Measurements from ENCODE around the gene SHB. TPM values are rescaled to one million over a fixed set of nuclear protein-coding genes. Genes with fewer than 3 reads are reported as not detected.

The SHB gene
- total RNA-seq, 1 experiment from 2014 or later = 28.7 TPM

DNA sequence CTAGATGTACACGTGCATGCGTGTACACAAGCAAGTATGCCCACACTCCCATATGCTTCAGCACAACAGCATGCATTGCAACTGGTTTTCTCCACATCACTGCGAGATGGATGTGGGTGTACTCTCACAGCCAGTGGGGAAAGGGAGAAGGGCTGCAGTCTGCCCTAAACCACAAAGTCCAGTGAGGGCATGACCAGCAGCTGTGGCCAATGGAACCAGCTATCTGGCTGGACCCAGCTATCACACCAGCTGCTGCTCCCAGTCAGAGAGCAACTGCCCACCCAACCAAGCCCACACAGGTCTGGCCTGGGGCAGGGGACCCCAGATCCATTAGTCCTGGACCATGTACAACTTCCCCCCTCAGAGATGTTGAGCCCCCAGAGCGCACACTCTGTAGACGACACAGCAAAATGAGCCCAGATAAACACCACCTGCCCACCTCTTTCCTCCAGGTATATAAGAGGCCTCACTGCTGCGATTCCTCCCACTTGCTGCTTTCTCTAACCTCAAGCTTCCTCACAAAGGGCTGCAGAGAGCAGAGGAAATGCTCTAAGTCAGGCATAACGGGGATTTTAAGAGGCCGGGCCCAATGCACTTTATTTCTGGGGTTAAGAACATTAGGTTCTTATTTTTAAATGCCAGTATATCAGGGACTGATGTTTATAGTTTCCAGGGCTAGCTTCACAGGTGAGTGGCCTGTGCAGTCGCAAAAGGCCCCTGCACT lies 39.0 kb downstream of the SHB start (continued):
- TF ChIP-seq, protein P1, sequence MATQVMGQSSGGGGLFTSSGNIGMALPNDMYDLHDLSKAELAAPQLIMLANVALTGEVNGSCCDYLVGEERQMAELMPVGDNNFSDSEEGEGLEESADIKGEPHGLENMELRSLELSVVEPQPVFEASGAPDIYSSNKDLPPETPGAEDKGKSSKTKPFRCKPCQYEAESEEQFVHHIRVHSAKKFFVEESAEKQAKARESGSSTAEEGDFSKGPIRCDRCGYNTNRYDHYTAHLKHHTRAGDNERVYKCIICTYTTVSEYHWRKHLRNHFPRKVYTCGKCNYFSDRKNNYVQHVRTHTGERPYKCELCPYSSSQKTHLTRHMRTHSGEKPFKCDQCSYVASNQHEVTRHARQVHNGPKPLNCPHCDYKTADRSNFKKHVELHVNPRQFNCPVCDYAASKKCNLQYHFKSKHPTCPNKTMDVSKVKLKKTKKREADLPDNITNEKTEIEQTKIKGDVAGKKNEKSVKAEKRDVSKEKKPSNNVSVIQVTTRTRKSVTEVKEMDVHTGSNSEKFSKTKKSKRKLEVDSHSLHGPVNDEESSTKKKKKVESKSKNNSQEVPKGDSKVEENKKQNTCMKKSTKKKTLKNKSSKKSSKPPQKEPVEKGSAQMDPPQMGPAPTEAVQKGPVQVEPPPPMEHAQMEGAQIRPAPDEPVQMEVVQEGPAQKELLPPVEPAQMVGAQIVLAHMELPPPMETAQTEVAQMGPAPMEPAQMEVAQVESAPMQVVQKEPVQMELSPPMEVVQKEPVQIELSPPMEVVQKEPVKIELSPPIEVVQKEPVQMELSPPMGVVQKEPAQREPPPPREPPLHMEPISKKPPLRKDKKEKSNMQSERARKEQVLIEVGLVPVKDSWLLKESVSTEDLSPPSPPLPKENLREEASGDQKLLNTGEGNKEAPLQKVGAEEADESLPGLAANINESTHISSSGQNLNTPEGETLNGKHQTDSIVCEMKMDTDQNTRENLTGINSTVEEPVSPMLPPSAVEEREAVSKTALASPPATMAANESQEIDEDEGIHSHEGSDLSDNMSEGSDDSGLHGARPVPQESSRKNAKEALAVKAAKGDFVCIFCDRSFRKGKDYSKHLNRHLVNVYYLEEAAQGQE (IDR thresholded peaks at IDR 0.05; ENCODE audit: low read depth) = no peak
- TF ChIP-seq, protein P2, sequence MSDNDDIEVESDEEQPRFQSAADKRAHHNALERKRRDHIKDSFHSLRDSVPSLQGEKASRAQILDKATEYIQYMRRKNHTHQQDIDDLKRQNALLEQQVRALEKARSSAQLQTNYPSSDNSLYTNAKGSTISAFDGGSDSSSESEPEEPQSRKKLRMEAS (IDR thresholded peaks at IDR 0.05) = no peak
- TF ChIP-seq, protein P3, sequence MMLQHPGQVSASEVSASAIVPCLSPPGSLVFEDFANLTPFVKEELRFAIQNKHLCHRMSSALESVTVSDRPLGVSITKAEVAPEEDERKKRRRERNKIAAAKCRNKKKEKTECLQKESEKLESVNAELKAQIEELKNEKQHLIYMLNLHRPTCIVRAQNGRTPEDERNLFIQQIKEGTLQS (IDR thresholded peaks at IDR 0.05) = no peak
- TF ChIP-seq RAD21 (IDR thresholded peaks at IDR 0.05; ENCODE audit: low read depth) = no peak

DNA sequence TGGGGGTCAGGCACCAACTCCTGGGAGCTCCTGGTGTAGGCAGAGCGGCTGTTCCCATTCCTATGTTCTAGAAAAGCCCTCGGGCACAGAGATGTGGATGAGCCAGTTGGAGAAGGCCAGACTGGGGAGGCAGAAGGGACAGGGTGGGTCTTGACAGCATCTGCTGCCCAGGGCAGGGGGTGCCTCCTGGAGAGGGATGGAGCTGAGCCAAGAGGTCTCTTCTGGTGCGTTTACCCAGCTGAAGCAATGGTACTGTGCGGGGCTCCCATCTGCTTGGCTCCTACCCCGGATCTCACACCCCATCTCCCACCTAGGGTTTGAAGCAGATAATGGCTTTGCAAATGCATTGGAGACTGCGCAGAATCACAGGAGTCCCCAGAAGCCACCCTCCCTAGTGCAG lies 41.3 kb downstream of the SHB start:
- ChIA-PET RAD21 (ENCODE audit: low non-redundant PET in 1 of 2, low total read pairs in 2 of 2, uncharacterized antibody in 2 of 2, unreplicated experiment in 2 of 2) (no interaction called here), POLR2A (no interaction called here), CTCF (interaction anchor here (0.6 kb wide), 2 partner anchors 59 to 546 kb away, joined by 3 to 4 read pairs; no protein-coding TSS in a partner anchor)
- 0 out of 2 replicates have a peak, but pooled peaks cover 2% of the 10 kb centered on the region for H4K20me1 ChIP-seq (ENCODE audit: insufficient read depth)
- 0 out of 2 replicates have a peak overlapping the region, but pooled peaks have one; percentile 51 for H3K9ac ChIP-seq (ENCODE audit: low read length)
- peak overlapping the region; percentile 71 for H3K4me2 ChIP-seq (ENCODE audit: low read length)
- peaks cover 67 to 77% of the 10 kb centered on the region in 2 experiments for H3K4me1 ChIP-seq (ENCODE audit: control insufficient read depth in 1 of 2, insufficient read depth in 2 of 2, low read length in 2 of 2)
- no peak for ATAC-seq
- H3K27ac ChIP-seq (ENCODE audit: low read depth, low read length) = peak overlapping the region; percentile 67
- no peak overlapping the region for H2AFZ ChIP-seq (ENCODE audit: low read depth, low read length, poor library complexity, severe bottlenecking)
- intact Hi-C loops (cut with micrococcal nuclease) = no loop called here
- no peaks in the 10 kb centered on the region for H3K9me3 ChIP-seq (ENCODE audit: control insufficient read depth in 1 of 2, insufficient read depth in 1 of 2, low read depth in 1 of 2, low read length in 2 of 2)
- no peaks in the 10 kb centered on the region for H3K27me3 ChIP-seq (ENCODE audit: insufficient read depth, low read length)
- no peak overlapping the region for H3K4me3 ChIP-seq (replicated peaks in 1 of 2; ENCODE audit: low read depth in 1 of 2, low read length in 2 of 2)
- H3K36me3 ChIP-seq (ENCODE audit: control insufficient read depth in 1 of 2, insufficient read depth in 2 of 2, low read length in 2 of 2) = no peaks in the 10 kb centered on the region
- no peaks in the 10 kb centered on the region for H3K9me2 ChIP-seq (ENCODE audit: insufficient read depth)
- DNase-seq (ENCODE audit: low read depth, low spot score) = no peak
- no TSS peak for BruUV-seq (replicated peaks)
- peaks cover 100% of the 10 kb centered on the region for H3K79me2 ChIP-seq (ENCODE audit: insufficient read depth, low read length)
- TF ChIP-seq SRF (IDR thresholded peaks at IDR 0.05; ENCODE audit: low read depth) (no peak), CBX3 (IDR thresholded peaks at IDR 0.05; ENCODE audit: low read depth) (no peak), ZNF274 (IDR thresholded peaks at IDR 0.05; ENCODE audit: low read depth, low read length) (no peak), SIN3A (IDR thresholded peaks at IDR 0.05; ENCODE audit: low read depth) (no peak), SP1 (IDR thresholded peaks at IDR 0.05; ENCODE audit: low read depth) (no peak), EZH2 (IDR thresholded peaks at IDR 0.05) (no peak), TCF7L2 (IDR thresholded peaks at IDR 0.05; ENCODE audit: borderline replicate concordance, extremely low read depth, insufficient read depth, insufficient read length) (no peak), YY1 (IDR thresholded peaks at IDR 0.05; ENCODE audit: extremely low read depth, insufficient replicate concordance, low read depth, low read length) (no peak)
- TF ChIP-seq, protein P1 (IDR thresholded peaks at IDR 0.05; ENCODE audit: low read depth) = no peak
- TF ChIP-seq, protein P4, sequence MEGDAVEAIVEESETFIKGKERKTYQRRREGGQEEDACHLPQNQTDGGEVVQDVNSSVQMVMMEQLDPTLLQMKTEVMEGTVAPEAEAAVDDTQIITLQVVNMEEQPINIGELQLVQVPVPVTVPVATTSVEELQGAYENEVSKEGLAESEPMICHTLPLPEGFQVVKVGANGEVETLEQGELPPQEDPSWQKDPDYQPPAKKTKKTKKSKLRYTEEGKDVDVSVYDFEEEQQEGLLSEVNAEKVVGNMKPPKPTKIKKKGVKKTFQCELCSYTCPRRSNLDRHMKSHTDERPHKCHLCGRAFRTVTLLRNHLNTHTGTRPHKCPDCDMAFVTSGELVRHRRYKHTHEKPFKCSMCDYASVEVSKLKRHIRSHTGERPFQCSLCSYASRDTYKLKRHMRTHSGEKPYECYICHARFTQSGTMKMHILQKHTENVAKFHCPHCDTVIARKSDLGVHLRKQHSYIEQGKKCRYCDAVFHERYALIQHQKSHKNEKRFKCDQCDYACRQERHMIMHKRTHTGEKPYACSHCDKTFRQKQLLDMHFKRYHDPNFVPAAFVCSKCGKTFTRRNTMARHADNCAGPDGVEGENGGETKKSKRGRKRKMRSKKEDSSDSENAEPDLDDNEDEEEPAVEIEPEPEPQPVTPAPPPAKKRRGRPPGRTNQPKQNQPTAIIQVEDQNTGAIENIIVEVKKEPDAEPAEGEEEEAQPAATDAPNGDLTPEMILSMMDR (IDR thresholded peaks at IDR 0.05 in 2 of 3, conservative IDR thresholded peaks at IDR 0.05 in 1 of 3; ENCODE audit: borderline replicate concordance in 1 of 3, insufficient read depth in 1 of 3, low read depth in 2 of 3, low read length in 2 of 3) = no peak
- TF ChIP-seq, protein P2 (IDR thresholded peaks at IDR 0.05) = no peak
